CD14-positive monocyte (primary cell): ENCODE measurements around the gene ASMTL. TPM values are rescaled to one million over a fixed set of nuclear protein-coding genes. Genes with fewer than 3 reads are reported as not detected.
A peak's percentile ranks its signal among the peaks of the same experiment; 100 is the strongest.

Experiments used
- DNase-seq, 3 donors: peaks; one replicate each; pipeline ENCODE4 v3.0.0-alpha.2; 2011 to 2022
- H2AFZ ChIP-seq: 2 replicates; pipeline ENCODE4 v1.6.0; 2012; ENCODE audit warnings: mild to moderate bottlenecking, low read depth, low read length, inconsistent platforms; ENCODE audit not compliant: insufficient read depth, poor library complexity, severe bottlenecking
- H3K27ac ChIP-seq, 2 donors: 1 replicate in 1 of 2; 2 replicates in 1 of 2; pipeline ENCODE4 v1.5.1; 2012 to 2013; ENCODE audit warnings: low read length in 2 of 2, control low read depth in 1 of 2, inconsistent platforms in 1 of 2, low read depth in 1 of 2, mild to moderate bottlenecking in 1 of 2
- H3K27me3 ChIP-seq, 2 donors: one replicate each; pipeline versions ENCODE4 v1.6.0 to v1.6.1; 2011 to 2013; ENCODE audit warnings: low read length in 2 of 2; ENCODE audit not compliant: control insufficient read depth in 2 of 2, insufficient read depth in 2 of 2
- H3K36me3 ChIP-seq, 2 donors: replicated peaks in 1 of 2; 1 replicate in 1 of 2; 2 replicates in 1 of 2; pipeline versions ENCODE4 v1.5.1 to v1.6.1; 2012 to 2013; ENCODE audit warnings: low read length in 2 of 2, control low read depth in 1 of 2, inconsistent platforms in 1 of 2, mild to moderate bottlenecking in 1 of 2; ENCODE audit not compliant: insufficient read depth in 2 of 2, control insufficient read depth in 1 of 2
- H3K4me1 ChIP-seq, 2 donors: 1 replicate in 1 of 2; 2 replicates in 1 of 2; pipeline versions ENCODE4 v1.5.1 to v1.6.1; 2012 to 2013; ENCODE audit warnings: low read length in 2 of 2, control low read depth in 1 of 2, inconsistent platforms in 1 of 2, mild to moderate bottlenecking in 1 of 2, moderate library complexity in 1 of 2; ENCODE audit not compliant: insufficient read depth in 2 of 2, control insufficient read depth in 1 of 2
- H3K4me2 ChIP-seq: replicated peaks from 2 replicates; pipeline ENCODE3; 2012; ENCODE audit warnings: low read length, moderate library complexity, mild to moderate bottlenecking; ENCODE audit not compliant: poor library complexity, severe bottlenecking; ENCODE audit errors: extremely low read depth
- H3K4me3 ChIP-seq, 3 experiments: fragments of 200-600 bp in 1 of 3; sonication (generic) in 1 of 3; replicated peaks in 1 of 3; 1 replicate in 2 of 3; 2 replicates in 1 of 3; pipeline ENCODE4 v1.5.1; 2011 to 2013; ENCODE audit warnings: low read length in 3 of 3, mild to moderate bottlenecking in 3 of 3, control low read depth in 2 of 3, low read depth in 2 of 3, inconsistent platforms in 1 of 3, moderate library complexity in 1 of 3
- H3K79me2 ChIP-seq: 2 replicates; pipeline ENCODE4 v1.6.0; 2012; ENCODE audit warnings: mild to moderate bottlenecking, control low read depth, inconsistent platforms, low read length, moderate library complexity; ENCODE audit not compliant: insufficient read depth
- H3K9ac ChIP-seq: 2 replicates; pipeline ENCODE4 v1.6.0; 2017; ENCODE audit warnings: low read length, mild to moderate bottlenecking; ENCODE audit not compliant: insufficient read depth, poor library complexity, severe bottlenecking
- H3K9me3 ChIP-seq, 2 donors: replicated peaks in 1 of 2; 1 replicate in 1 of 2; 2 replicates in 1 of 2; pipeline versions ENCODE4 v1.5.1 to v1.6.1; 2012 to 2013; ENCODE audit warnings: low read length in 2 of 2, control low read depth in 1 of 2; ENCODE audit not compliant: control insufficient read depth in 1 of 2, insufficient read depth in 1 of 2
- H4K20me1 ChIP-seq: 2 replicates; pipeline ENCODE4 v1.6.0; 2012; ENCODE audit warnings: mild to moderate bottlenecking, low read length, control low read depth, moderate library complexity; ENCODE audit not compliant: insufficient read depth
- H3K27ac Mint-ChIP-seq, 7 donors: one replicate each; pipeline ENCODE4 v1.8.0; 2020; ENCODE audit warnings: mild to moderate bottlenecking in 7 of 7, mixed read lengths in 7 of 7, moderate library complexity in 6 of 7, inconsistent platforms in 2 of 7
- H3K27me3 Mint-ChIP-seq, 3 donors: one replicate each; pipeline ENCODE4 v1.8.0; 2021 to 2022; ENCODE audit warnings: low read depth in 3 of 3, mild to moderate bottlenecking in 3 of 3, mixed read lengths in 3 of 3, moderate library complexity in 3 of 3, inconsistent platforms in 1 of 3
- H3K36me3 Mint-ChIP-seq, 2 donors: one replicate each; pipeline ENCODE4 v1.8.0; 2020; ENCODE audit warnings: mixed read lengths in 2 of 2, inconsistent platforms in 1 of 2, mild to moderate bottlenecking in 1 of 2
- H3K4me1 Mint-ChIP-seq: one replicate; pipeline ENCODE4 v1.8.0; 2020; ENCODE audit warnings: mild to moderate bottlenecking, mixed read lengths
- H3K4me3 Mint-ChIP-seq, 2 donors: one replicate each; pipeline ENCODE4 v1.8.0; 2020; ENCODE audit warnings: mild to moderate bottlenecking in 2 of 2, mixed read lengths in 2 of 2, moderate library complexity in 1 of 2
- H3K9me3 Mint-ChIP-seq, 7 donors: one replicate each; pipeline ENCODE4 v1.8.0; 2020 to 2022; ENCODE audit warnings: mixed read lengths in 7 of 7, mild to moderate bottlenecking in 6 of 7, moderate library complexity in 6 of 7, inconsistent platforms in 2 of 7
- CTCF ChIP-seq: fragments of 200-600 bp; IDR thresholded peaks from one replicate; pipeline ENCODE4 v1.8.0; 2022; ENCODE audit warnings: antibody characterized with exemption, mild to moderate bottlenecking
- WGBS: methylation state at CpG from one replicate; pipeline ENCODE4 v1.1.5; 2013; ENCODE audit warnings: missing lambda C conversion rate; ENCODE audit not compliant: insufficient coverage; 5-methylcytosine and 5-hydroxymethylcytosine counted together
- intact Hi-C, 2 donors: fragments of 100-400 bp; cut with micrococcal nuclease; formaldehyde crosslinking; loops; one replicate each; pipeline versions ENCODE4 v1.15.0 to v1.15.1; 2023
- polyA plus RNA-seq, 3 donors: library from polyadenylated mRNA; depleted of rRNA in 1 of 3; unstranded in 2 of 3; stranded (reverse) in 1 of 3; fragments of 300-500 nt in 2 of 3; fragments of >200 nt in 1 of 3; fragmentation: Illumina TruSeq in 2 of 3; gene quantifications; 1 replicate in 2 of 3; 2 replicates in 1 of 3; pipeline ENCODE4 v1.2.3, GENCODE V29; 2012 to 2021

The ASMTL gene
- polyA plus RNA-seq, 3 donors: 19.0 to 31.5 (median 31.0) TPM

GRCh38 chrX:1464041-1464970 lies 11.6 kb upstream of the ASMTL start:
- peaks cover 42% of the 10 kb centered on the region for H3K79me2 ChIP-seq

More at GRCh38 chrX:1464041-1464970, 11.6 kb upstream of the ASMTL start:
- Mint-ChIP-seq H3K27me3 (peaks cover 0 to 1% (median 0%) of the 10 kb centered on the region in 3 donors), H3K4me3 (no peak overlapping the region), H3K9me3 (peaks cover 0 to 4% (median 0%) of the 10 kb centered on the region in 7 donors), H3K36me3 (peaks cover 34 to 47% of the 10 kb centered on the region in 2 donors), H3K4me1 (peaks cover 33% of the 10 kb centered on the region), H3K27ac (peak overlapping the region in 3 of 7 donors; percentile 23 to 80 (median 66))
- Histone ChIP-seq H4K20me1 (peaks cover 46% of the 10 kb centered on the region), H3K27me3 (no peaks in the 10 kb centered on the region), H3K9ac (no peak overlapping the region), H3K9me3 (no peaks in the 10 kb centered on the region), H3K4me2 (no peak overlapping the region), H3K36me3 (peaks cover 36 to 38% of the 10 kb centered on the region in 2 donors), H3K27ac (no peak overlapping the region), H3K4me3 (no peak overlapping the region), H3K4me1 (peaks cover 23 to 25% of the 10 kb centered on the region in 2 donors), H2AFZ (no peak overlapping the region)
- WGBS: 82% methylated on average over 19 of the region's 24 CpGs
- no peak for TF ChIP-seq CTCF
- no peak for DNase-seq
- intact Hi-C loops: no loop called here
